SK-N-MC (cell line): ENCODE measurements around the gene SEC63.
"Not testable (repeated sequence)": the region's sequence is repeated elsewhere in the genome, so short reads cannot be mapped to it uniquely, and the experiment has no call there.

Experiments
- EZH2 ChIP-seq: fragments of 200-600 bp; sonication (generic); IDR thresholded peaks from one replicate; pipeline ENCODE4 v1.6.1; 2017; ENCODE audit warnings: antibody characterized with exemption
- POLR2AphosphoS5 ChIP-seq: IDR thresholded peaks from 2 replicates; pipeline ENCODE4 v1.6.1; 2012; ENCODE audit warnings: mild to moderate bottlenecking, low read depth, low read length, borderline replicate concordance

GRCh38 chr6:108000259-108000658, 42.3 kb upstream of the SEC63 start:
- TF ChIP-seq POLR2AphosphoS5, EZH2: not testable (repeated sequence)
